Embryonic facial prominence (tissue), 1 donor: ENCODE data around the gene CHRNE.
"Not testable (repeated sequence)": the region's sequence is repeated elsewhere in the genome, so short reads cannot be mapped to it uniquely, and the experiment has no call there.

Experiments
- DNase-seq: peaks from one replicate; pipeline ENCODE4 v3.0.0-alpha.2; 2016; ENCODE audit errors: extremely low spot score

Gene CHRNE

DNA sequence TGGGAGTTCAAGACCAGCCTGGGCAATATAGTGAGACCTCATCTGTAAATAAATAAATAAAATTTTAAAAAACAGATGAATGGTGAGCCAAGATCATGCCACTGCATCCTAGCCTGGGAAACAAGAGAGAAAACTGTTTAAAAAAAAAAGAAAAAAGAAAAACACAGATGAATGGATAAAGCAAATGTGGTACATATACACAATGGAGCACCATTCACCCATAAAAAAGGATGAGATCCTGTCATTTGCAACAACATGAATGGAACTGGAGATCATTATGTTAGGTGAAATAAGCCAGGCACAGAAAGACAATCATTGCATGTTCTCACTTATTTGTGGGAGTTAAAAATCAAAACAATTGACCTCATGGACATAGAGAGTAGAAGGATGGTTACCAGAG is 3.7 kb upstream of the CHRNE start:
- not testable (repeated sequence) for DNase-seq

DNA sequence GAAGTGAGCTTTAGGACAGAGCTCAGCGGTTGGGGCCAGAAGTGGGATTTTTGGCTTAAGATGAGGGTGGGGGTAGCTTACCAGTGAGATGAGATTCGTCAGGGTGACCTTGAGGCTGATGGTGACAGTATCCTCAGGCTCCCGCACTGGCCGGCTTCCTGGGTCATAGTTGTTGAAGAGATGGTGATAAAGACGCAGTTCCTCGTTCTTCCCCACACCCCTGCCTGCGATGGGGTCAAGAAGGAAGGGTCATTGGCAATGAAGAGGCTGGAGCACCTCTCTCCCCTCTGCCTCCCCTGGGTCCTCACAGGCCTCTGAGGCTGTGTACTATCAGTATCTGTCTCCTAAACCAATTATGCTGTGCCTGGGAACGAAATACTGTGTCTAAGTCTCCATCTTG is 358 bp downstream of the CHRNE start:
- DNase-seq, result no peak

- no peak for DNase-seq
These were observed 1.1 kb downstream of the CHRNE start for GRCh38 chr17:4901648-4902344.

DNA sequence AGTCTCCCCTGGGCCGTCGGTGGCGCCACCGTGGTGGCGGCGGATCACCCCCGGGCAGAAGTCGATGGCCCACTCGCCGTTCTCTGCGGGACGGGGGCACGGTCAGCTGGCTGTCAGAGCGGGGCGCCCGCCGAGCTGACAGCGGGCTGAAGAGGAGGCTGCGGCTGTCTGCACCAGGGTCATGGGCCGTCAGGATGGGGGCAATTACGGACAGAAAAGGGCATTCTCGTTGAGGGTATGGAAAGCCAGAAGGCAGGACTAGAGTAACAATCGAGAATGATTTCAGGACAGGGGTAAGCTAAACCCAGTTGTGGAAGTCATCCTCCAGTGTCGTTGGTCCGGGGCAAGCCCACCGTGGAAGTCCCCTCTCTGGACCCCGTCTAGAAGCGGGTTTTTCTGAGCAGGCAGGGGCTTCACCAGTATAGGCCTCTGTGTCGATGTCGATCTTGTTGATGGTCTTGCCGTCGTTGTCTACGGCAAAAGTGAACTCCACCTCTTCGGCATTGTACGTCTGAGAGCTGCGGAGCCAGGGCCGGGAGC is 1.7 kb downstream of the CHRNE start:
- DNase-seq, result no peak

GRCh38 chr17:4900231-4901107 is 2.4 kb downstream of the CHRNE start:
- peak; percentile 45 for DNase-seq

- DNase-seq, result peak; percentile 83
These were observed 3.3 kb downstream of the CHRNE start, which contains the start of gene C17orf107 for GRCh38 chr17:4899341-4900230. Gene C17orf107, plus strand, starts transcription at chr17:4899536. Its CDS starts 227 bp downstream, at chr17:4899763.

DNA sequence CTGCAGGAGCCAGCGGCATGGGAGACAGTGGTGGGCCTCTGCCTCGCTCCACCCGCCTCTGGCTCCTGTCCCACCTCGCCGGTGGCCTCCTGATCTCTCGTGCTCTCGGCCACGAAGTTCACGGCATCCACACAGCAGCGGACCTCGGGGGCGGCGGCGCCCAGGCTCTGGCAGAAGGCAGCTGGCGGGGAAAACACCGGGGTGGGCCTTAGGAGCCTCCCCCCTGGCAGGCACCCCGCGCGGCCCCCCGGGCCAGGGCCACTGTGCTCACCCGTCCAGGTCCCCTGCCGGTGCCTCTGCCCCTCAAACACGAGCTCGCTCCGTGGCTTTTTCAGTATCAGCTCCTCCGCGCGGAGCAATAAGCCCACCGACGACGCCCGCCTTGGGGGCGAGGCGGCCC is 4.0 kb downstream of the CHRNE start:
- DNase-seq, result no peak

DNA sequence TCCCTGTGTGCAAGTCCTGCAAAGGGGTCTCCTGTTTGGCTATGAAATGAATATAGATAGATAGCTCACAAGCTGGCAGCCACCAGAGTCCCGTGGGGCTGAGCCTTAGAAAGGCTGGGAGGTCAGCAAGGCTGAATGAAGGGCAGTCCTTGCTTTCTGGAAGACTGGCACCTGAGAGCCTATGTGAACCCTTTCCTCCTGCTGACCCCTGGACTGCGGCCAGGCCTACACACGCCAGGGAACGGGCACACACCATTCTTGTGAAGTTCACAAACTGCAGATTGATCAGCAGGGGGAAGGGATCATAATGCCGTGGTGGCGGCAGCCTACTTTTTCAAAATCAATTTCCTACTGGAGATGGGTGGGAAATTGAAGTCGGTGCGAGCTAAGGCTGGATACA is 4.5 kb downstream of the CHRNE start:
- no peak for DNase-seq

DNA sequence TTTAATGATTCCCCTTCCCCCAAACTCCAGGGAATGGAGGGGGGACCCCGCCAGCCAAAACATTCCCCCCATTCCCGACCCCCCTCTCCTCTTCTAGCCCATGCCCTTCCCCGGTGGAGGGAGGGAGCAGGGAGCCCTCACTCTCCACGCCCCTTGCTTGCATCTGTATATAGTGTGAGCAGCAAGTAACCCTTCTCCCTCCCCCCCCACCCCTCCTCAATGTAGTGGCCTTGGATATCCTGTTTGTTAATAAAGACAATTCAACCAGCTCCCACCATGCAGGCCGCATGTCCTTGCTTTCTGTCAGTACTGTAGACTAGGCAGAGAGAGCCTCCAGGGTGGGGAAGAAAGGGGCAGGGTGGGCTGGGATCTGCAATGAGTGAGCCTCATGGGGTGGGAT is 5.1 kb downstream of the CHRNE start:
- no peak for DNase-seq

DNA sequence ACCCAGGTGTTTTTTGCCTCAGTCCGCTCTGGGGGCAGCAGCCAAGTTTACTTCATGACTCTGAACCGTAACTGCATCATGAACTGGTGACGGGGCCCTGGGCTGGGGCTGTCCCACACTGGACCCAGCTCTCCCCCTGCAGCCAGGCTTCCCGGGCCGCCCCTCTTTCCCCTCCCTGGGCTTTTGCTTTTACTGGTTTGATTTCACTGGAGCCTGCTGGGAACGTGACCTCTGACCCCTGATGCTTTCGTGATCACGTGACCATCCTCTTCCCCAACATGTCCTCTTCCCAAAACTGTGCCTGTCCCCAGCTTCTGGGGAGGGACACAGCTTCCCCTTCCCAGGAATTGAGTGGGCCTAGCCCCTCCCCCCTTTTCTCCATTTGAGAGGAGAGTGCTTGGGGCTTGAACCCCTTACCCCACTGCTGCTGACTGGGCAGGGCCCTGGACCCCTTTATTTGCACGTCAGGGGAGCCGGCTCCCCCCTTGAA is 5.7 kb downstream of the CHRNE start:
- DNase-seq, result no peak

DNA sequence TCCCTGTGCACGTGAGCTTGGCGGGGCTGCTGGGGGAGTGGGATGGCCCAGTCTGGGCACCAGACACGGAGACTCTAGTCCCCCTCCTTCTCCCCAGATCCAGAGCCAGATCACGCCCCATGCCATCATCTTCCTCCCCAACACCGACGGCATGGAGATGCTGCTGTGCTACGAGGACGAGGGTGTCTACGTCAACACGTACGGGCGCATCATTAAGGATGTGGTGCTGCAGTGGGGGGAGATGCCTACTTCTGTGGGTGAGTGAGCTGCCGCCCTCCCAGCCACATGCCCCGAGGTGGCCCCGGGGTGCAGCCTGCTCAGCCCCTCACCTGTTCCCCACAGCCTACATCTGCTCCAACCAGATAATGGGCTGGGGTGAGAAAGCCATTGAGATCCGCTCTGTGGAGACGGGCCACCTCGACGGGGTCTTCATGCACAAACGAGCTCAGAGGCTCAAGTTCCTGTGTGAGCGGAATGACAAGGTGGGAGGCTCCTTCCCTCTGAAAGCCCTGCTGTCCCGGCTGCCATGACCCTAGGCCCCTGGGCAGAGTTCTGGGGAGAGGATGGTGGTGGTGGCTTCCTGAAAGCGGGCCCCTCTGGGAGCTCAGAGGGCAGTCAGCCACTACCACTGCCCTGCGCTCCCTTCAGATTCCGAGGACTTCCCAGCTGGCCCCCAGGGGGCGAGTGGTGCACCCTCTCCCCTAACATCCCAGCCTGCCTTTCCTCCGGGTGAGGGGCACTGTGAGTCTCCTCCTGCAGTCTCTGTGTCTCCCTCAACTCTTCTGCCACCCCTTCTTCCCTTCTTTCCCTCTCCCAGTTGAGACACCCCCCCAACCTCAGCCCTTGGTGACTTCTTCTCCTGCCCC is 6.3 kb downstream of the CHRNE start:
- no peak for DNase-seq

DNA sequence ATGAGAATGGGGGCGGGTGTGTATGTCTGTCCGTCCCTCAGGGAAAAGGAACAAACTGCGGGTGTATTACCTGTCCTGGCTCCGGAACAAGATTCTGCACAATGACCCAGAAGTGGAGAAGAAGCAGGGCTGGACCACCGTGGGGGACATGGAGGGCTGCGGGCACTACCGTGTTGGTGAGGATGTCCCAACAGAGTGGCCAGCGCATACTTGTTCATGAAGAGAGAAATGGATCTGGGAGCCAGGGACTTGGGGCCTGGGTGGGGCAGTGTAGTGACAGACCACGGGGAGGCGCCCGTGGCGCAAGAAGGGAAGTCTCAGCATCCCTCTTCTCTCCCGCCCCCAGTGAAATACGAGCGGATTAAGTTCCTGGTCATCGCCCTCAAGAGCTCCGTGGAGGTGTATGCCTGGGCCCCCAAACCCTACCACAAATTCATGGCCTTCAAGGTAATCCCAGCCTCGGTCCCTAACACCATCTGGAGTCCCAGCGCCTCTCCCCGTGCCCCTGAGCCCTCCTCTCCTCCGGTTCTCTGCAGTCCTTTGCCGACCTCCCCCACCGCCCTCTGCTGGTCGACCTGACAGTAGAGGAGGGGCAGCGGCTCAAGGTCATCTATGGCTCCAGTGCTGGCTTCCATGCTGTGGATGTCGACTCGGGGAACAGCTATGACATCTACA is 7.1 kb downstream of the CHRNE start:
- DNase-seq, result no peak

DNA sequence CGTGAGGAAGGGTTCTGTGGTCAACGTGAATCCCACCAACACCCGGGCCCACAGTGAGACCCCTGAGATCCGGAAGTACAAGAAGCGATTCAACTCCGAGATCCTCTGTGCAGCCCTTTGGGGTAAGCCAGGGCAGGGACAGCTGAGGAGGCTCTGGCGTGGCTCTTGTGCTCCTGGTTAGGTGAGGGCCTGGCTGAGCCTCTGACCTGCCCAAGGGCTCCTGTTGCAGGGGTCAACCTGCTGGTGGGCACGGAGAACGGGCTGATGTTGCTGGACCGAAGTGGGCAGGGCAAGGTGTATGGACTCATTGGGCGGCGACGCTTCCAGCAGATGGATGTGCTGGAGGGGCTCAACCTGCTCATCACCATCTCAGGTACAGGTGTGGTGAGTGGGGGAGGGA is 7.8 kb downstream of the CHRNE start:
- no peak for DNase-seq

- DNase-seq, result no peak
These were observed 9.0 kb downstream of the CHRNE start for GRCh38 chr17:4893721-4894560.

DNA sequence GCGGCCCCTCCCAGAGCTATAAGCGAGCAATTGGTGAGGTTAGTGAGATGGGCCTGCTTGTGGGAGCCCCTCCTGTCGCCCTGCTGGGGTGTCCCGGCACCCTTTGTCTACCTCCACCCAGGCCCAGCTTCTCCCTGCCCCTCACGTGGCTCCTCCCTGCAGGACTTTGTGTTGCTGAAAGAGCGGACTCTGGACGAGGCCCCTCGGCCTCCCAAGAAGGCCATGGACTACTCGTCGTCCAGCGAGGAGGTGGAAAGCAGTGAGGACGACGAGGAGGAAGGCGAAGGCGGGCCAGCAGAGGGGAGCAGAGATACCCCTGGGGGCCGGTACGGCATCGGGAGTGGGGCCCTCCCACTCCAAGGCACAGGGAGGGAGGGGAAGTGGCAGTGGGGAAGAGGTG is 9.6 kb downstream of the CHRNE start:
- no peak for DNase-seq

DNA sequence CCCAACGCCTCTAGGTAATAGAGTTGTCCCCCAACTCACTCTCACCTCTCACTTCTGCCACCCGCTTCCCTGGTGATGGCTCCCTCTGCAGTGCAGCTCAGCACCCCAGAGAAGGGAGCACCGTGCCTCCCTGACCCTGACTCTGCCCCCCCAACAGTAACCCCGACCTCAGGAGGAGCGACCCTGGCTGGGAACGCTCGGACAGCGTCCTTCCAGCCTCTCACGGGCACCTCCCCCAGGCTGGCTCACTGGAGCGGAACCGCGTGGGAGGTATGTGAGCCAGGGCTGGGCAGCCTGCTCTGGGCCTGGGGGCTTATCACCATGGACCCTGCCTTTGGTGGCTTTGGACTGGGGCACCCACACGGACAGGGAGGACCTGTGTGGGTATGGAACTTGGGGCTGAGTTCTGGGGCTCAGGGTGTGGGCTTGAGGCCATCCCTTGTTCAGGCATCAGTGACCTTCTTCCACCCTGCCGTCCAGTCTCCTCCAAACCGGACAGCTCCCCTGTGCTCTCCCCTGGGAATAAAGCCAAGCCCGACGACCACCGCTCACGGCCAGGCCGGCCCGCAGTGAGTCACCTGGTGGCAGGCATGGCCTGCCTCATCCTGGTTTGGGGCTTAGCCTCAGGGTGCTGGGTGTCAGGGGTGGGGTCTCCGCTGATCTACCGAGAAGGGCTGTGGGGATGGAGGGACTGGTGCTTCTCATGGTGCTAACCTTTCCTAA is 10.2 kb downstream of the CHRNE start:
- DNase-seq, result no peak

- DNase-seq, result no peak
These were observed 11.2 kb downstream of the CHRNE start for GRCh38 chr17:4891411-4892410.
